Esophagus muscularis mucosa (tissue), 4 donors: Measurements from ENCODE around the gene FAM184B.

ENCODE experiments used
- EP300 ChIP-seq: sonication (generic); formaldehyde crosslinking; IDR thresholded peaks from one replicate; pipeline ENCODE4 v1.6.1; 2017; ENCODE audit warnings: antibody characterized with exemption
- POLR2A ChIP-seq: fragments of 450-650 bp; IDR thresholded peaks from one replicate; pipeline ENCODE4 v1.6.1; 2017; ENCODE audit warnings: antibody characterized with exemption, moderate library complexity, mild to moderate bottlenecking, low read depth
- POLR2AphosphoS5 ChIP-seq, 2 donors: sonication (generic); formaldehyde crosslinking; IDR thresholded peaks; one replicate each; pipeline ENCODE4 v1.6.1; 2017; ENCODE audit warnings: antibody characterized with exemption in 2 of 2
- TF ChIP-seq, protein P1 (sequence below), 3 experiments: fragments of 200-600 bp in 2 of 3; fragments of 450-650 bp in 1 of 3; sonication (generic) in 2 of 3; IDR thresholded peaks; one replicate each; pipeline ENCODE4 v1.5.1; 2017 to 2019; ENCODE audit warnings: antibody characterized with exemption in 3 of 3, mild to moderate bottlenecking in 2 of 3, moderate library complexity in 1 of 3

DNA sequence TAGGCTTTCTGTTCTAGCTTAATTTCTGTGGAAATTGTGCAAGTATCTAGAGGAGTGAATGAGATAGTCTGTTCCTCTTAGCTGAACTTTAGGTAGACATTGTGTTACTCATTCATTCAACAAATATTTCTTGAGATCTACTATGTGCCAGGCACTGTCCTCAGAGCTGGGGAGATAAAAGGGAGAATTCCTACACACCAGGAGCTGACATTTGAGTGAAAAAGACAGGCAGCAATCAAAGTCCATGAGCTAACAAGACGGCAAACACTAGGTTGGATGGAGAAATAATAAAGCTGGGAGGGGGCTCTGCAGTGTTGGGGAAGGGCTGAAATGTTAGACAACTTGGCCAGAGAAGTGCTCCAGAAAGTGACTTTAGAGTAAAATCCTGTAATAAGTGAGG, 86.9 kb downstream of the FAM184B start:
- TF ChIP-seq, protein P1, sequence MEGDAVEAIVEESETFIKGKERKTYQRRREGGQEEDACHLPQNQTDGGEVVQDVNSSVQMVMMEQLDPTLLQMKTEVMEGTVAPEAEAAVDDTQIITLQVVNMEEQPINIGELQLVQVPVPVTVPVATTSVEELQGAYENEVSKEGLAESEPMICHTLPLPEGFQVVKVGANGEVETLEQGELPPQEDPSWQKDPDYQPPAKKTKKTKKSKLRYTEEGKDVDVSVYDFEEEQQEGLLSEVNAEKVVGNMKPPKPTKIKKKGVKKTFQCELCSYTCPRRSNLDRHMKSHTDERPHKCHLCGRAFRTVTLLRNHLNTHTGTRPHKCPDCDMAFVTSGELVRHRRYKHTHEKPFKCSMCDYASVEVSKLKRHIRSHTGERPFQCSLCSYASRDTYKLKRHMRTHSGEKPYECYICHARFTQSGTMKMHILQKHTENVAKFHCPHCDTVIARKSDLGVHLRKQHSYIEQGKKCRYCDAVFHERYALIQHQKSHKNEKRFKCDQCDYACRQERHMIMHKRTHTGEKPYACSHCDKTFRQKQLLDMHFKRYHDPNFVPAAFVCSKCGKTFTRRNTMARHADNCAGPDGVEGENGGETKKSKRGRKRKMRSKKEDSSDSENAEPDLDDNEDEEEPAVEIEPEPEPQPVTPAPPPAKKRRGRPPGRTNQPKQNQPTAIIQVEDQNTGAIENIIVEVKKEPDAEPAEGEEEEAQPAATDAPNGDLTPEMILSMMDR (IDR thresholded peaks at IDR 0.05), result no peak
- TF ChIP-seq POLR2A (no peak), POLR2AphosphoS5 (IDR thresholded peaks at IDR 0.05) (no peak), EP300 (no peak)
